Karpas-422 (cell line): Measurements from ENCODE around the gene CBR4. TPM values are rescaled to one million over a fixed set of nuclear protein-coding genes. Genes with fewer than 3 reads are reported as not detected.

Experiments
- DNase-seq: peaks from one replicate; pipeline ENCODE4 v3.0.0-alpha.2; 2015
- H2AFZ ChIP-seq: fragments of 200-600 bp; sonication (generic); 2 replicates; pipeline ENCODE4 v1.6.1; 2014; ENCODE audit warnings: antibody characterized with exemption, low read length, mixed read lengths
- H3K27ac ChIP-seq: fragments of 200-600 bp; sonication (generic); 2 replicates; pipeline ENCODE4 v1.5.1; 2014; ENCODE audit warnings: mild to moderate bottlenecking, low read length, moderate library complexity
- H3K27me3 ChIP-seq: fragments of 200-600 bp; sonication (generic); 2 replicates; pipeline ENCODE4 v1.6.1; 2014; ENCODE audit warnings: low read length, mixed read lengths
- H3K36me3 ChIP-seq: fragments of 200-600 bp; sonication (generic); 2 replicates; pipeline ENCODE4 v1.6.1; 2014; ENCODE audit warnings: low read length, mixed read lengths; ENCODE audit not compliant: insufficient read depth
- H3K4me1 ChIP-seq: fragments of 200-600 bp; sonication (generic); 2 replicates; pipeline ENCODE4 v1.6.1; 2014; ENCODE audit warnings: mild to moderate bottlenecking, low read length, mixed read lengths
- H3K4me2 ChIP-seq: fragments of 200-600 bp; sonication (generic); 2 replicates; pipeline ENCODE4 v1.6.1; 2014; ENCODE audit warnings: low read length, low read depth, mild to moderate bottlenecking; ENCODE audit not compliant: poor library complexity, severe bottlenecking
- H3K4me3 ChIP-seq: fragments of 200-600 bp; sonication (generic); 2 replicates; pipeline ENCODE4 v1.5.1; 2014; ENCODE audit warnings: mild to moderate bottlenecking, antibody characterized with exemption, low read length, mixed read lengths
- H3K79me2 ChIP-seq: fragments of 200-600 bp; sonication (generic); 2 replicates; pipeline ENCODE4 v1.6.1; 2014; ENCODE audit warnings: mild to moderate bottlenecking, low read length, mixed read lengths
- H3K9ac ChIP-seq: fragments of 200-600 bp; sonication (generic); 2 replicates; pipeline ENCODE4 v1.6.0; 2014; ENCODE audit warnings: low read length
- H3K9me2 ChIP-seq: fragments of 200-600 bp; sonication (generic), shearing (Covaris generic); replicated peaks from 2 replicates; pipeline ENCODE4 v1.6.0; 2014; ENCODE audit warnings: mild to moderate bottlenecking, low read length, moderate library complexity; ENCODE audit not compliant: insufficient read depth
- H3K9me3 ChIP-seq: fragments of 300-700, 200-600 bp; sonication (generic); 2 replicates; pipeline ENCODE4 v1.6.1; 2014; ENCODE audit warnings: low read length, mixed read lengths
- H4K20me1 ChIP-seq: fragments of 200-600 bp; sonication (generic); 2 replicates; pipeline ENCODE4 v1.6.1; 2014; ENCODE audit warnings: mild to moderate bottlenecking, antibody characterized with exemption, low read length, low read depth; ENCODE audit not compliant: insufficient read depth
- total RNA-seq: library from RNA; depleted of rRNA; stranded (reverse); fragments of >200 nt; shearing (Covaris generic); gene quantifications from 2 replicates; pipeline ENCODE4 v1.2.3, GENCODE V29; 2014; ENCODE audit warnings: low replicate concordance

CBR4 gene
- total RNA-seq, 1 experiment from 2014 or later: 25.7 TPM

DNA sequence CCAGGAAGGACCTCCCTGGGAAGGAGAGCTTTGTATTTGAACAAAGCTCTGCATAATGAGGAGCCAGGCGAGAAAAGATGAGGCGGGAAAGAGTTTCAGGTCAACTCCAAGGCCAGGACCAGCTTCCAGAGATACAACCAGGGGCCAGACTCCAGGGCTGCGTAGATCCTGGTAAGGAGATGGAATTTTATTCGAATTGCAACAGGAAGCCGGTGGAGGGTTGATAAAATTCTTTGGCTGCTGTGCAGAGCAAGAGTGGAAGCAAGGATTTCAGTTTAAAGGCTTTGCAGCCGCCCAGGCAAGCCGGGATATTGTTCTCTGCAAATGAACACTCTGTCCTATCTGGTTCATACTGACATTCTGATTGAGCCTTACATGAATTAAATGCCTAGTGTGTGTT is 40.2 kb upstream of the CBR4 start:
- H3K9me3 ChIP-seq: no peaks in the 10 kb centered on the region
- H4K20me1 ChIP-seq: no peaks in the 10 kb centered on the region
- H3K4me3 ChIP-seq: no peak overlapping the region
- no peaks in the 10 kb centered on the region for H3K27me3 ChIP-seq
- H3K9me2 ChIP-seq: no peaks in the 10 kb centered on the region
- no peak overlapping the region for H2AFZ ChIP-seq
- no peak for DNase-seq
- H3K79me2 ChIP-seq: no peaks in the 10 kb centered on the region
- H3K27ac ChIP-seq: no peak overlapping the region
- no peaks in the 10 kb centered on the region for H3K36me3 ChIP-seq
- H3K4me2 ChIP-seq: no peak overlapping the region
- no peak overlapping the region for H3K9ac ChIP-seq
- no peaks in the 10 kb centered on the region for H3K4me1 ChIP-seq

DNA sequence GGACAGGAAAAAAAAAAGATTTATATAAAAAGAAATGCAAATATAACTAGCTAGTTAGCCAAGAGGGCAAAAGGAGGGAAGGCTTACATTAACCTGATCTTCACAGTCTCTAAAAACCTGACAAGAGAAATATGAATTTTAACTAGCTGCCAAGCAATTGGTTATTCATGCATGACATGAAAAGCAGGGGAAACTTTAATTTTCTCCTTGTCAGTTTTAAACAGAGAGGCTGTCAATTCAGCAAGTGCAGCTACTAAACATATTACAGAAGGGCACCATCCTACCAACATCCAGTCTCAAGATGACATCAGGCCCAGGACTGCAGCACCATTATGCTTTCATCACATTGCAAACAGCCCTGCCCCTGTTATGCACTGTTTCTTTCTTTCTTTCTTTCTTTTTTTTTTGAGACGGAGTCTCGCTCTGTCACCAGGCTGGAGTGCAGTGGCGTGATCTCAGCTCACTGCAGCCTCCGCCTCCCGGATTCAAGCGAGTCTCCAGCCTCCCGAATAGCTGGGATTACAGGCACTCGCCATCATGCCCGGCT is 38.9 kb upstream of the CBR4 start:
- no peaks in the 10 kb centered on the region for H4K20me1 ChIP-seq
- no peaks in the 10 kb centered on the region for H3K4me1 ChIP-seq
- H3K27me3 ChIP-seq: no peaks in the 10 kb centered on the region
- no peaks in the 10 kb centered on the region for H3K9me2 ChIP-seq
- H3K4me2 ChIP-seq: no peak overlapping the region
- H3K79me2 ChIP-seq: no peaks in the 10 kb centered on the region
- H3K27ac ChIP-seq: no peak overlapping the region
- DNase-seq: no peak
- no peaks in the 10 kb centered on the region for H3K36me3 ChIP-seq
- H3K4me3 ChIP-seq: no peak overlapping the region
- H3K9me3 ChIP-seq: no peaks in the 10 kb centered on the region
- no peak overlapping the region for H2AFZ ChIP-seq
- H3K9ac ChIP-seq: no peak overlapping the region

DNA sequence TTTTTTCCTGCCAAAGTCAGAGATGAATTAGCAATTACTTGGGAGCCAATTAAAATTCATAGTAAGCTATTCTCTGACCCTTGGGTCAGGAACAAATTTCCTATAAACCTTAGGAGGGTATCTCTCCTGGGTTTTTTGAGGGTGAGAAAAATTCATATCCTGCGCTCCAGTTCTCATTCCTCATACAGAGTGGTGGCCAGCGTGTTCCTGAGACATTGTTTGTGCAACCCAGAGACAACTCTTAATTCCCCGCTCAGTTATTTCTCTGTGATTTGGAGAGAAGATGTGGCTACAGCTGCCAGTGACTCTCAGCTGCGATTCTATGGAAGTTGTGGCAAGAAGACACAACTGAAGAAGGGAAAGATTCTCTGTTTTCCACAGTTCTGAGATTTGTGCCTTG is 37.9 kb upstream of the CBR4 start:
- no peak for DNase-seq
- H3K4me3 ChIP-seq: no peak overlapping the region
- H3K36me3 ChIP-seq: no peaks in the 10 kb centered on the region
- H3K27ac ChIP-seq: no peak overlapping the region
- H2AFZ ChIP-seq: no peak overlapping the region
- no peak overlapping the region for H3K9ac ChIP-seq
- H4K20me1 ChIP-seq: no peaks in the 10 kb centered on the region
- H3K4me1 ChIP-seq: no peaks in the 10 kb centered on the region
- no peak overlapping the region for H3K4me2 ChIP-seq
- H3K9me2 ChIP-seq: no peaks in the 10 kb centered on the region
- no peaks in the 10 kb centered on the region for H3K9me3 ChIP-seq
- H3K27me3 ChIP-seq: no peaks in the 10 kb centered on the region
- no peaks in the 10 kb centered on the region for H3K79me2 ChIP-seq

DNA sequence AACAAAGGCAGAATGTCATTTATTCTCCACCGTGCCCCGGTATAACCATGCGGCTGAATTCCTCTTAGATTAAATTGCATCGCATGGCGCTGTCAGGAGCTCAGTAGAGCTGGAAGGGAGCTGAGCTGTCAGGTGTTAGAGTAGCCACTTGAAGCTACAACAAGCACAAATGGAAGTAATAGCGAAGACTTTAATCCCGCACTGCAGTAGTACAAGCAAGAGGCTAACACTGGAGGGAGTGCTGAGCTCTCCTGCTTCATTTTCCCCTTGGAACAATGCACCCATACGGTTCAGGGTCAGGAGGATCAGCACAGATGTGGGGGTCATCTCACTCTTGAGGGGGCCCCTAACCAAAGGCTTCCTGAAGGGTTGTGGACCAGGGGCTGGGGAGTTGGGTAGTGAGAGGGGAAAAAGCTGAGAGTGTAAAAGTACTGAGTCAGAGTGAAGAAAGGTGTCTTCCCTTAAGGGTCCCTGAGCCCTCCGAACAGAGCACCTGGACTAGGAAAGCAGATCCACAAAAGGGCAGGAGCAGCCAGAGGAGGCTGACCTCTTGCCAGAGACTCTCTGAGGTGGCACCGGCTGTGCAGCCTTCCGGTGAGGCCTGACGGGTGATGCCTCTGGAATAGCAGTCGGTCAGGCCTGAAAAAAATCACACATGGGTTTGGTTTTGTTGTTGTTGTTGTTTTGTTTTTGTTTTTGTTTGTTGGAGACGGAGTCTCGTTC is 36.0 kb upstream of the CBR4 start:
- H3K4me3 ChIP-seq: no peak overlapping the region
- no peak overlapping the region for H3K4me2 ChIP-seq
- H3K9me2 ChIP-seq: no peaks in the 10 kb centered on the region
- no peaks in the 10 kb centered on the region for H3K4me1 ChIP-seq
- no peak overlapping the region for H3K9ac ChIP-seq
- no peaks in the 10 kb centered on the region for H4K20me1 ChIP-seq
- H3K27ac ChIP-seq: no peak overlapping the region
- DNase-seq: no peak
- H3K9me3 ChIP-seq: no peaks in the 10 kb centered on the region
- no peaks in the 10 kb centered on the region for H3K27me3 ChIP-seq
- H3K79me2 ChIP-seq: no peaks in the 10 kb centered on the region
- H2AFZ ChIP-seq: no peak overlapping the region
- H3K36me3 ChIP-seq: no peaks in the 10 kb centered on the region

DNA sequence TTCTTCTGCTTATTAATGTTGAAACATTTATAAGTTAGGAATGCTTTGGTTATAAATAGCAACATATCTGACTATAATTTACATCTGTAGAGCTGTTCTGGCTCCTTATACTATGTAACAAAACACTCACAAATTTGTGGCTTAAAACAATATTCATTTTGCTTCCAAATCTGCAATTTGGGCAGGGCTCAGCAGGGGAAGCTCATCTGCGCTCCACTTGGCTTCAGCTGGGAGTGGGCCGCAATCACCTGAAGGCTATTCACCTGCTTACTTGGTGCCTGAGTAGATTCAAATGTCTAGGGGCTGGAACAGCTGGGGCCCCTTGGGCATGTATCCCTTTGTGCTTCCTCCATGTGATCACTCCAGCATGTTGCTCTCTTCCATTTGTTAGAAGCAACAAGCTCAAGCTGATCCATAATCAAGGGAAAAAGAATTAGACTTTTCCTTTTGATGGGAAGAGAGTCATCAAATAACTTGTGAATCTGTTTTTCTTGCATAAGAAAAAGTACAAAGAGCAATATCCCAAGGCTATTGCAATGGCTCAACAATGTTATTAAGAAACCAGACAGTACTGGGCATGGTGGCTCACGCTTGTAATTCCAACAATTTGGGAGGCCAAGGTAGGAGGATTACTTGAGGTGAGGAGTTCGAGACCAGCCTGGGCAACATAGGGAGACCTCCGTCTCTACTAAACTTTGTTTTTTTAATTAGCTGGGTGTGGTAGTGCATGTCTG is 34.8 kb upstream of the CBR4 start:
- H3K9ac ChIP-seq: no peak overlapping the region
- no peaks in the 10 kb centered on the region for H4K20me1 ChIP-seq
- no peaks in the 10 kb centered on the region for H3K36me3 ChIP-seq
- DNase-seq: no peak
- H3K27ac ChIP-seq: no peak overlapping the region
- no peak overlapping the region for H2AFZ ChIP-seq
- H3K9me3 ChIP-seq: no peaks in the 10 kb centered on the region
- H3K4me2 ChIP-seq: no peak overlapping the region
- H3K79me2 ChIP-seq: no peaks in the 10 kb centered on the region
- H3K9me2 ChIP-seq: no peaks in the 10 kb centered on the region
- H3K4me1 ChIP-seq: no peaks in the 10 kb centered on the region
- no peaks in the 10 kb centered on the region for H3K27me3 ChIP-seq
- no peak overlapping the region for H3K4me3 ChIP-seq

DNA sequence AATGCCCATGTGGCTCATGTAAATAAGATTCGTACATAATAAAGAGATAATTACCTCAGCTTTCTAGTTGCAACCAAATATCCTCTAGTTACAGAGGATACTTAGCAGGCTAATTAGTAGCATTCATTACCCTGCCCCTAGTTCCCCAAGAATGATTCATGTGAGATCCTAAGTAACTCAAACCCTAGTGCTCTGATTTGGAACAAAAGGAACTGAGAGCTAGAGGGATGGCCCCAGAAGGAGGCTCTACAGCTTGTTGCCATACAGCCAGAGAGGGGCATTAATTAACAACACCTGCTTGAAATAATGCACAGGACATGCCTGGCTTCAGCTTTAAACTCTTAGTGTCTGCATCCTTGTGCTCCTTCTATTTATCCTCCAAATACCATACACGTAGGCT is 32.6 kb upstream of the CBR4 start:
- no peaks in the 10 kb centered on the region for H3K27me3 ChIP-seq
- H3K9me3 ChIP-seq: no peaks in the 10 kb centered on the region
- H3K36me3 ChIP-seq: no peaks in the 10 kb centered on the region
- H3K9ac ChIP-seq: no peak overlapping the region
- H3K4me3 ChIP-seq: no peak overlapping the region
- no peaks in the 10 kb centered on the region for H3K4me1 ChIP-seq
- H3K27ac ChIP-seq: no peak overlapping the region
- DNase-seq: no peak
- no peaks in the 10 kb centered on the region for H3K9me2 ChIP-seq
- H3K4me2 ChIP-seq: no peak overlapping the region
- no peak overlapping the region for H2AFZ ChIP-seq
- no peaks in the 10 kb centered on the region for H3K79me2 ChIP-seq
- H4K20me1 ChIP-seq: no peaks in the 10 kb centered on the region

DNA sequence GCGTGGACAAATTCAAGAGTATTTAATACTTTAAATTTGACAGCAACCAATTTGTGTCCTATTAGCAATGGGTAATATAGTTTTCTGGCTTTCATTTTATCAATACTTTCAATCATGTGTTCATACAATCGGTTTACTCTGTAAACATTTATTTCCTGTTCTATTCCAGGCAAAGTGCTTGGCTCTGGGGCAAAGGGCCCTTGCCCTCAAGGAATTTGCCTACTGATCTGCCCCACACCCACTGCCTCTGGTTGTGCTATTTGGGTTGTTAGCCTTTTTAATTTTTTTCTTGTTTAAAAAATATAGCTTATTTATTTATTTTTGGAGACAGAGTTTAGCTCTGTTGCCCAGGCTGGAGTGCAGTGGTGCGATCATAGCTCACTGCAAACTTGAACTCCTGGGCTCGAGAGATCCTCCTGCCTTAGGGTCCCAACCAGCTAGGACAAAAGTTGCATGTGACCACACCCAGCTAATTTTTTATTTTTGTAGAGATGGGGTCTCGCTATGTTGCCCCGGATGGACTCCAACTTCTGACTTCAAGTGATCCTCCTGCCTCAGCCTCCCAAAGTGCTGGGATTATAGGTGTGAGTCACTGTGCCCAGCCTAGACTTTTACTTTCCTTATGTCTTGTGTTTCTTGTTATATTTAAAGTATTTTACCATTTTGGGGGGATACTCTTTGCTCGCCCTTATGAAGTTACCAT is 30.7 kb upstream of the CBR4 start:
- H3K36me3 ChIP-seq: no peaks in the 10 kb centered on the region
- H3K27me3 ChIP-seq: no peaks in the 10 kb centered on the region
- no peak for DNase-seq
- H4K20me1 ChIP-seq: no peaks in the 10 kb centered on the region
- H3K9me3 ChIP-seq: no peaks in the 10 kb centered on the region
- no peak overlapping the region for H3K4me2 ChIP-seq
- H2AFZ ChIP-seq: no peak overlapping the region
- H3K27ac ChIP-seq: no peak overlapping the region
- H3K79me2 ChIP-seq: no peaks in the 10 kb centered on the region
- H3K9ac ChIP-seq: no peak overlapping the region
- H3K9me2 ChIP-seq: no peaks in the 10 kb centered on the region
- H3K4me3 ChIP-seq: no peak overlapping the region
- no peaks in the 10 kb centered on the region for H3K4me1 ChIP-seq

DNA sequence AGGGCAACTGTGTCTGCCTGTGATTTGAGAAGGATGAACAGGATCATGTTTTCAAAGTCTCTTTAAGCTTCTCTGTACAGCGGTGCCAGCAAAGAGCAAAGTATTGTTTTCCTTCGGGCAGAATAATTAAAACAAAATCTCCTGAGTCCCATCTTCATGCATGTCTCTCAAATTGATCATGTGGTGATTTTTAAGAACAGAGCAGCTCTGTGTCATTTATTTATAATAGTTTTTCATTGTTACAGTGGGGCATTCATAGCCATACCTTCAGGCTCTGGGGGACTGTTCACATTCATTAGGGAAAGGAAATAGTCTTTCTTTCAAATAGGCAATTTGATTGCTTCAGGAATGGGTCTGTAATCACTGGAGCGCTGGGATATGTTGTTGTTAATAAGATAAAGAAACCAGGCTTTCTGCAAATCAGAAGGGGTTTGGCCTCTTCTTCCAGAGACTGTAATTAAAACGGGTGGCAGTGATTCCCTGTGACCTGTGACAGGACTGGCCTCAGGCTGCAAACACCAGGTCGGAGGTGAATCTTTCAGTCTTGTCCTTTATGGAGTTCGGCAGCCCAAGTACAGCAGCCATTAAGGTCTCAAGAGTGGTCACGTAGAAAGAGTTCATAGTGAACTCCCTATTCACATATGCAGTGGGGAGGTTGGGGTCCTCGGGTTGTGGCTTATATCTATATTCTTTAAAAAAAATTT is 29.3 kb upstream of the CBR4 start:
- H3K4me2 ChIP-seq: no peak overlapping the region
- no peaks in the 10 kb centered on the region for H3K9me3 ChIP-seq
- H3K9me2 ChIP-seq: no peaks in the 10 kb centered on the region
- no peaks in the 10 kb centered on the region for H4K20me1 ChIP-seq
- no peaks in the 10 kb centered on the region for H3K27me3 ChIP-seq
- no peaks in the 10 kb centered on the region for H3K36me3 ChIP-seq
- no peak overlapping the region for H3K4me3 ChIP-seq
- H3K79me2 ChIP-seq: no peaks in the 10 kb centered on the region
- H3K9ac ChIP-seq: no peak overlapping the region
- DNase-seq: no peak
- no peak overlapping the region for H2AFZ ChIP-seq
- H3K27ac ChIP-seq: no peak overlapping the region
- no peaks in the 10 kb centered on the region for H3K4me1 ChIP-seq
